ENCODE data around the gene C1S.
"Not testable (repeated sequence)": the region's sequence is repeated elsewhere in the genome, so short reads cannot be mapped to it uniquely, and the experiment has no call there.

C1S gene

DNA sequence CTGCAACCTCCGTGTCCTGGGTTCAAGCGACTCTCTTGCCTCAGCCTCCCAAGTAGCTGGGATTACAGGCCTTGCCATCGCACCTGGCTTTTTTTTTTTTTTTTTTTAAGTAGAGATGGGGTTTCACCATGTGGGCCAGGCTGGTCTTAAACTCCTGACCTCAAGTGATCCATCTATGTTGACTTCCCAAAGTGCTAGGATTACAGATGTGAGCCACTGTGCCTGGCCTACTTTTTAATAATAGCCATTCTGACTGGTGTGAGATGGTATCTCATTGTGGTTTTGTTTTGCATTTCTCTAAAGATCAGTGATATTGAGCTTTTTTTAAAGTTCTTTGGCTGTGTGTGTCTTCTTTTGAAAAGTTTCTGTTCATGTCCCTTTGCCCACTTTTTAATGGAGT is 10.5 kb upstream of the C1S start:
- H3K4me1 ChIP-seq (ENCODE audit: control insufficient read depth, insufficient read depth, low read length); H3K9me3 ChIP-seq (ENCODE audit: control insufficient read depth, insufficient read depth, low read depth, low read length); POLR2A ChIA-PET; H3K4me3 ChIP-seq (ENCODE audit: low read depth, low read length); H3K27ac ChIP-seq (ENCODE audit: extremely low read depth, low read depth, low read length); H3K36me3 ChIP-seq (ENCODE audit: control insufficient read depth in 2 of 2, insufficient read depth in 1 of 2, low read length in 2 of 2): not testable (repeated sequence)
- CTCF ChIA-PET, result interaction anchor here (0.7 to 0.8 kb wide), 2 partner anchors 43 to 490 kb away, joined by 3 to 4 read pairs; no protein-coding TSS in a partner anchor

DNA sequence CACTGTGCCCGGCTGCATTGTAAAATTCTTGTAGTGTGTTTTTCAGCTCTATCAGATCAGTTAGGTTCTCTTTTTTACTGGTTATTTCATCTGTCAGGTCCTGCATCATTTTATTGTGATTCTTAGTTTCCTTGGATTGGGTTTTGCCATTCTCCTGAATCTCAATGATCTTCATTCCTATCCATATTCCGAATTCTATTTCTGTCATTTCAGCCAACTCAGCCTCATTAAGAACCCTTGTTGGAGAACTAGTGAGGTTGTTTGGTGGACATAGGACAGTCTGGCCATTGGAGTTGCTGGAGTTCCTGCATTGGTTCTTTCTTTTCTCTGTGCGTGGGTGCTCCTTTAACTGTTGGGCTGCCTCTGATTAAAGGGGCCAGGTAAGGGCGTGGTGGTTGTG is 5.6 kb upstream of the C1S start:
- POLR2A ChIA-PET, result no interaction called here
- CTCF ChIA-PET, result no interaction called here

DNA sequence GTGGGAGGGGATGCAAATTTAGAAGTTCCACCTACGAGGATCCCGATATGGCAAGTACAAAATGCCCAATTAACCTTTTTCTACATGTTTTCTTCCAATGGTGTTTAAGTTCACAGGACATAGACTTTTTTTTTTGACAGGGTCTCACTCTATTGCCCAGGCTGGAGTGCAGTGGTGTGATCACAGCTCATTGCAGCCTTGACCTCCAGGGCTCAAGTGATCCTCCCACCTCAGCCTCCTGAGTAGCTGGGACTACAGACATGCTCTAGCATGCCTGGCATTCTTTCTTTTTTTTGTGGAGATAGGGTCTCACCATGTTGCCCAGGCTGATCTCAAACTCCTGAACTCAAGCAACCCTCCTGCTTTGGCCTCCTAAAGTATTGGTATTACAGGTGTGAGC is 4.8 kb upstream of the C1S start:
- H3K4me1 ChIP-seq (ENCODE audit: control insufficient read depth, insufficient read depth, low read length); H3K9me3 ChIP-seq (ENCODE audit: control insufficient read depth, insufficient read depth, low read depth, low read length); H3K4me3 ChIP-seq (ENCODE audit: low read depth, low read length); H3K27ac ChIP-seq (ENCODE audit: extremely low read depth, low read depth, low read length); POLR2A ChIA-PET; H3K36me3 ChIP-seq (ENCODE audit: control insufficient read depth in 2 of 2, insufficient read depth in 1 of 2, low read length in 2 of 2): not testable (repeated sequence)
- CTCF ChIA-PET, result interaction anchor here (1.1 kb wide), 1 partner anchor 35 kb away, joined by 3 read pairs; no protein-coding TSS in a partner anchor

More for the DNA sequence above, 5.6 kb upstream of the C1S start:
- H3K36me3 ChIP-seq (ENCODE audit: control insufficient read depth in 2 of 2, insufficient read depth in 1 of 2, low read length in 2 of 2), result no peaks in the 10 kb centered on the region
- H3K27ac ChIP-seq (ENCODE audit: extremely low read depth, low read depth, low read length), result no peak overlapping the region
- H3K4me3 ChIP-seq (ENCODE audit: low read depth, low read length), result no peak overlapping the region
- peak; percentile 95 for TF ChIP-seq ZNF433 (tag by site-specific recombination; IDR thresholded peaks at IDR 0.05; ENCODE audit: low read depth)
- TF ChIP-seq, protein P1, sequence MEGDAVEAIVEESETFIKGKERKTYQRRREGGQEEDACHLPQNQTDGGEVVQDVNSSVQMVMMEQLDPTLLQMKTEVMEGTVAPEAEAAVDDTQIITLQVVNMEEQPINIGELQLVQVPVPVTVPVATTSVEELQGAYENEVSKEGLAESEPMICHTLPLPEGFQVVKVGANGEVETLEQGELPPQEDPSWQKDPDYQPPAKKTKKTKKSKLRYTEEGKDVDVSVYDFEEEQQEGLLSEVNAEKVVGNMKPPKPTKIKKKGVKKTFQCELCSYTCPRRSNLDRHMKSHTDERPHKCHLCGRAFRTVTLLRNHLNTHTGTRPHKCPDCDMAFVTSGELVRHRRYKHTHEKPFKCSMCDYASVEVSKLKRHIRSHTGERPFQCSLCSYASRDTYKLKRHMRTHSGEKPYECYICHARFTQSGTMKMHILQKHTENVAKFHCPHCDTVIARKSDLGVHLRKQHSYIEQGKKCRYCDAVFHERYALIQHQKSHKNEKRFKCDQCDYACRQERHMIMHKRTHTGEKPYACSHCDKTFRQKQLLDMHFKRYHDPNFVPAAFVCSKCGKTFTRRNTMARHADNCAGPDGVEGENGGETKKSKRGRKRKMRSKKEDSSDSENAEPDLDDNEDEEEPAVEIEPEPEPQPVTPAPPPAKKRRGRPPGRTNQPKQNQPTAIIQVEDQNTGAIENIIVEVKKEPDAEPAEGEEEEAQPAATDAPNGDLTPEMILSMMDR (tag by site-specific recombination; IDR thresholded peaks at IDR 0.05), result no peak
- H3K9me3 ChIP-seq (ENCODE audit: control insufficient read depth, insufficient read depth, low read depth, low read length), result no peaks in the 10 kb centered on the region
- no peaks in the 10 kb centered on the region for H3K4me1 ChIP-seq (ENCODE audit: control insufficient read depth, insufficient read depth, low read length)

DNA sequence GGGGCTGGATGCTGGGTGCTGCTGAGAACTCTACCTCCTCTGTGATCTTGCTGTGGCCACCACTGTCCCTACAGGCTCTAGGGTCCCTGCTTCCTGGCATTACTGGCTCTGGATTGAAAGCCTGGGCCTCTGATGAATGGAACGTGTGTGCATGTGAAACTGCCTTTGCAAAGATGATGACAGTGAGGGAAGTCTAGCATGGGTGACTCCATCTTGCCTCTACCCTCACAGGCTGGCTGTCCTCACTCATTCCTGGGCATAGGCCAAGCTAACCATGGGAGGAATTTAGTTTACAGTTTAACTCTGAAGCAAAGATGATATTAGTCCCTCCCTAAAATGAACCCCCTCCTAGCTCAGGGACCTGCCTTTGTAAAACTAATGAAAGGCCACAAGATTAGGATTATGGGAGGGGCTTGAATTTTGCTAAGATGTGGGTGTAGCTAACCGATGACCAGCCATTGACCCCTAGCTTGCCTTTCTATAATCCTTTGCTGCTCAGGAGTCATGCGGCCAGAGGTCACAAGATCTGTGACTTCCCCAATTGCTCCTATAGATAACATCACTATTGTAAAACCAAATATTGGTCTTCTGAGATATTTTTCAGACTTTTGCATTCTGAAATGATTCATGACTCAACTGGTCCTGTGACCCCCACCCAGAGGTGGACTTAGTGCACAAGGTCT is 2.2 kb upstream of the C1S start:
- Histone ChIP-seq H3K4me3 (ENCODE audit: low read depth, low read length) (no peak overlapping the region), H3K27ac (ENCODE audit: extremely low read depth, low read depth, low read length) (no peak overlapping the region), H3K36me3 (ENCODE audit: control insufficient read depth in 2 of 2, insufficient read depth in 1 of 2, low read length in 2 of 2) (no peaks in the 10 kb centered on the region), H3K4me1 (ENCODE audit: control insufficient read depth, insufficient read depth, low read length) (no peaks in the 10 kb centered on the region), H3K9me3 (ENCODE audit: control insufficient read depth, insufficient read depth, low read depth, low read length) (no peaks in the 10 kb centered on the region)
- ChIA-PET POLR2A (no interaction called here), CTCF (interaction anchor here (0.9 to 2.5 kb wide), 6 partner anchors 16 to 134 kb away, joined by 3 to 8 read pairs (median 3); no protein-coding TSS in a partner anchor)
- TF ChIP-seq ZNF223 (tag by site-specific recombination; IDR thresholded peaks at IDR 0.05) (no peak), ZNF148 (tag by site-specific recombination; IDR thresholded peaks at IDR 0.05; ENCODE audit: borderline replicate concordance) (no peak), ZNF391 (tag by site-specific recombination; IDR thresholded peaks at IDR 0.05; ENCODE audit: borderline replicate concordance, low read depth) (no peak), ZNF645 (tag by site-specific recombination; IDR thresholded peaks at IDR 0.05) (no peak), ZNF146 (tag by site-specific recombination; IDR thresholded peaks at IDR 0.05) (no peak), ZNF670 (tag by site-specific recombination; IDR thresholded peaks at IDR 0.05; ENCODE audit: low read depth) (no peak), ZNF248 (tag by site-specific recombination; IDR thresholded peaks at IDR 0.05) (no peak), ZNF292 (tag by site-specific recombination; IDR thresholded peaks at IDR 0.05; ENCODE audit: borderline replicate concordance, low read depth) (no peak)
- TF ChIP-seq, protein P2, sequence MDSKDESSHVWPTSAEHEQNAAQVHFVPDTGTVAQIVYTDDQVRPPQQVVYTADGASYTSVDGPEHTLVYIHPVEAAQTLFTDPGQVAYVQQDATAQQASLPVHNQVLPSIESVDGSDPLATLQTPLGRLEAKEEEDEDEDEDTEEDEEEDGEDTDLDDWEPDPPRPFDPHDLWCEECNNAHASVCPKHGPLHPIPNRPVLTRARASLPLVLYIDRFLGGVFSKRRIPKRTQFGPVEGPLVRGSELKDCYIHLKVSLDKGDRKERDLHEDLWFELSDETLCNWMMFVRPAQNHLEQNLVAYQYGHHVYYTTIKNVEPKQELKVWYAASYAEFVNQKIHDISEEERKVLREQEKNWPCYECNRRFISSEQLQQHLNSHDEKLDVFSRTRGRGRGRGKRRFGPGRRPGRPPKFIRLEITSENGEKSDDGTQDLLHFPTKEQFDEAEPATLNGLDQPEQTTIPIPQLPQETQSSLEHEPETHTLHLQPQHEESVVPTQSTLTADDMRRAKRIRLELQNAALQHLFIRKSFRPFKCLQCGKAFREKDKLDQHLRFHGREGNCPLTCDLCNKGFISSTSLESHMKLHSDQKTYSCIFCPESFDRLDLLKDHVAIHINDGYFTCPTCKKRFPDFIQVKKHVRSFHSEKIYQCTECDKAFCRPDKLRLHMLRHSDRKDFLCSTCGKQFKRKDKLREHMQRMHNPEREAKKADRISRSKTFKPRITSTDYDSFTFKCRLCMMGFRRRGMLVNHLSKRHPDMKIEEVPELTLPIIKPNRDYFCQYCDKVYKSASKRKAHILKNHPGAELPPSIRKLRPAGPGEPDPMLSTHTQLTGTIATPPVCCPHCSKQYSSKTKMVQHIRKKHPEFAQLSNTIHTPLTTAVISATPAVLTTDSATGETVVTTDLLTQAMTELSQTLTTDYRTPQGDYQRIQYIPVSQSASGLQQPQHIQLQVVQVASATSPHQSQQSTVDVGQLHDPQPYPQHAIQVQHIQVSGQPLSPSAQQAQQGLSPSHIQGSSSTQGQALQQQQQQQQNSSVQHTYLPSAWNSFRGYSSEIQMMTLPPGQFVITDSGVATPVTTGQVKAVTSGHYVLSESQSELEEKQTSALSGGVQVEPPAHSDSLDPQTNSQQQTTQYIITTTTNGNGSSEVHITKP (tag by site-specific recombination; IDR thresholded peaks at IDR 0.05), result no peak
- TF ChIP-seq, protein P3, sequence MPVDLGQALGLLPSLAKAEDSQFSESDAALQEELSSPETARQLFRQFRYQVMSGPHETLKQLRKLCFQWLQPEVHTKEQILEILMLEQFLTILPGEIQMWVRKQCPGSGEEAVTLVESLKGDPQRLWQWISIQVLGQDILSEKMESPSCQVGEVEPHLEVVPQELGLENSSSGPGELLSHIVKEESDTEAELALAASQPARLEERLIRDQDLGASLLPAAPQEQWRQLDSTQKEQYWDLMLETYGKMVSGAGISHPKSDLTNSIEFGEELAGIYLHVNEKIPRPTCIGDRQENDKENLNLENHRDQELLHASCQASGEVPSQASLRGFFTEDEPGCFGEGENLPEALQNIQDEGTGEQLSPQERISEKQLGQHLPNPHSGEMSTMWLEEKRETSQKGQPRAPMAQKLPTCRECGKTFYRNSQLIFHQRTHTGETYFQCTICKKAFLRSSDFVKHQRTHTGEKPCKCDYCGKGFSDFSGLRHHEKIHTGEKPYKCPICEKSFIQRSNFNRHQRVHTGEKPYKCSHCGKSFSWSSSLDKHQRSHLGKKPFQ (tag by site-specific recombination; IDR thresholded peaks at IDR 0.05), result no peak

Measured in HEK293 (cell line).